Fibroblast of villous mesenchyme (primary cell): ENCODE measurements around the gene NUCB1. TPM values are rescaled to one million over a fixed set of nuclear protein-coding genes. Genes with fewer than 3 reads are reported as not detected.
"Not testable (repeated sequence)": the region's sequence is repeated elsewhere in the genome, so short reads cannot be mapped to it uniquely, and the experiment has no call there.

Experiments
- DNase-seq: peaks from one replicate; pipeline ENCODE4 v3.0.0-alpha.2; 2010; ENCODE audit warnings: low read depth
- H3K4me3 ChIP-seq: 2 replicates; pipeline ENCODE4 v1.5.1; 2011; ENCODE audit warnings: low read depth, mild to moderate bottlenecking, low read length
- total RNA-seq: library from RNA; depleted of rRNA; stranded (reverse); fragments of >200 nt; gene quantifications from 2 replicates; pipeline ENCODE4 v1.2.3, GENCODE V29; 2012
- TF ChIP-seq, protein P1 (sequence below): IDR thresholded peaks from 2 replicates; pipeline ENCODE4 v1.5.1; 2012; ENCODE audit warnings: low read depth, mild to moderate bottlenecking, low read length; ENCODE audit not compliant: insufficient read depth

Gene NUCB1
- total RNA-seq, 1 donor = 139 TPM

DNA sequence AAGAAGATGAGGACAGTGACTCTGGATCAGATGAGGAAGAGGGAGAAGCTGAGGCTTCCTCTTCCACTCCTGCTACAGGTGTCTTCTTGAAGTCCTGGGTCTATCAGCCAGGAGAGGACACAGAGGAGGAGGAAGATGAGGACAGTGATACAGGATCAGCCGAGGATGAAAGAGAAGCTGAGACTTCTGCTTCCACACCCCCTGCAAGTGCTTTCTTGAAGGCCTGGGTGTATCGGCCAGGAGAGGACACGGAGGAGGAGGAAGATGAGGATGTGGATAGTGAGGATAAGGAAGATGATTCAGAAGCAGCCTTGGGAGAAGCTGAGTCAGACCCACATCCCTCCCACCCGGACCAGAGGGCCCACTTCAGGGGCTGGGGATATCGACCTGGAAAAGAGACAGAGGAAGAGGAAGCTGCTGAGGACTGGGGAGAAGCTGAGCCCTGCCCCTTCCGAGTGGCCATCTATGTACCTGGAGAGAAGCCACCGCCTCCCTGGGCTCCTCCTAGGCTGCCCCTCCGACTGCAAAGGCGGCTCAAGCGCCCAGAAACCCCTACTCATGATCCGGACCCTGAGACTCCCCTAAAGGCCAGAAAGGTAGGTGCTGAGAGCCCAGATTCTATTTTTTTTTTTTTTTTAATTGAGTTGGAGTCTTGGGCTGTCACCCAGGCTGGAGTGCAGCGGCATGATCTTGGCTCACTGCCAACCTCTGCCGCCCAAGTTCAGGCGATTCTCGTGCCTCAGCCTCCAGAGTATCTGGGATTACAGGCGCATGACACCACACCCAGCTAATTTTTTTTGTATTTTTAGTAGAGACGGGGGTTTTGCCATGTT, 25.6 kb upstream of the NUCB1 start:
- TF ChIP-seq, protein P1, sequence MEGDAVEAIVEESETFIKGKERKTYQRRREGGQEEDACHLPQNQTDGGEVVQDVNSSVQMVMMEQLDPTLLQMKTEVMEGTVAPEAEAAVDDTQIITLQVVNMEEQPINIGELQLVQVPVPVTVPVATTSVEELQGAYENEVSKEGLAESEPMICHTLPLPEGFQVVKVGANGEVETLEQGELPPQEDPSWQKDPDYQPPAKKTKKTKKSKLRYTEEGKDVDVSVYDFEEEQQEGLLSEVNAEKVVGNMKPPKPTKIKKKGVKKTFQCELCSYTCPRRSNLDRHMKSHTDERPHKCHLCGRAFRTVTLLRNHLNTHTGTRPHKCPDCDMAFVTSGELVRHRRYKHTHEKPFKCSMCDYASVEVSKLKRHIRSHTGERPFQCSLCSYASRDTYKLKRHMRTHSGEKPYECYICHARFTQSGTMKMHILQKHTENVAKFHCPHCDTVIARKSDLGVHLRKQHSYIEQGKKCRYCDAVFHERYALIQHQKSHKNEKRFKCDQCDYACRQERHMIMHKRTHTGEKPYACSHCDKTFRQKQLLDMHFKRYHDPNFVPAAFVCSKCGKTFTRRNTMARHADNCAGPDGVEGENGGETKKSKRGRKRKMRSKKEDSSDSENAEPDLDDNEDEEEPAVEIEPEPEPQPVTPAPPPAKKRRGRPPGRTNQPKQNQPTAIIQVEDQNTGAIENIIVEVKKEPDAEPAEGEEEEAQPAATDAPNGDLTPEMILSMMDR = no peak
- peak; percentile 54 for DNase-seq

DNA sequence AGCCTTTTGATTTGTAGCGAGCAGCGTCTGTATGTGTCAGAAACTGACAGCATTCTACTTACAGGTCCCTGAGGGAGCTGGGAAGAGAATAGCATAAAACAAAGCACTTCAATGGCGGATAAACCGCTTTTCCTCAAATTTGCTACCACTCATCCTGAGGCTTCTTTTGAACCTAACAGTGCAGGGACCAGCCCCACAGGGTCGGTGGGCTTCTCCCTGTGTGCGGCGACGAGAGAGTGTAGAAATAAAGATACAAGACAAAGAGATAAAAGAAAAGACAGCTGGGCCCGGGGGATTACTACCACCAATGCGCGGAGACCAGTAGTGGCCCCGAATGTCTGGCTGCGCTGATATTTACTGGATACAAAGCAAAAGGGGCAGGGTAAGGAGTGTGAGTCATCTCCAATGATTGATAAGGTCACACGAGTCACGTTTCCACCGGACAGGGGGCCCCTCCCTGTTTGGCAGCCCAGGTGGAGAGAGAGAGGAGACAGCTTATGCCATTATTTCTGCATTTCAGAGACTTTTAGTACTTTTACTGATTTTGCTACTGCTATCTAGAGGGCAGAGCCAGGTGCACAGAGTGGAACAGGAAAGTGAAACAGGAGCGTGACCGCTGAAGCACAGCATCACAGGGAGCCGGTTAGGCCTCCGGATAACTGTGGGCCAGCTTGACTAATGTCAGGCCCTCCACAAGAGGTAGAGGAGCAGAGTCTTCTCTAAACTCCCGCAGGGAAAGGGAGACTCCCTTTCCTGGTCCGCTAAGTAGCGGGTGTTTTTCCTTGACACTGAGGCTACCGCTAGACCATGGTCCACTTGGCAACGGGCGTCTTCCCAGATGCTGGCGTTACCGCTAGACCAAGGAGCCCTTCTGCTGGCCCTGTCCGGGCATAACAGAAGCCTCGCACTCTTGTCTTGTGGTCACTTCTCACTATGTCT, 23.8 kb upstream of the NUCB1 start:
- peak overlapping the region; percentile 94 for H3K4me3 ChIP-seq
- DNase-seq = not testable (repeated sequence)

More for the DNA sequence above, 25.6 kb upstream of the NUCB1 start:
- peak overlapping the region; percentile 94 for H3K4me3 ChIP-seq

- TF ChIP-seq, protein P1 = no peak
- no peak for DNase-seq
Measured at GRCh38 chr19:48877855-48878195, 22.3 kb upstream of the NUCB1 start.

DNA sequence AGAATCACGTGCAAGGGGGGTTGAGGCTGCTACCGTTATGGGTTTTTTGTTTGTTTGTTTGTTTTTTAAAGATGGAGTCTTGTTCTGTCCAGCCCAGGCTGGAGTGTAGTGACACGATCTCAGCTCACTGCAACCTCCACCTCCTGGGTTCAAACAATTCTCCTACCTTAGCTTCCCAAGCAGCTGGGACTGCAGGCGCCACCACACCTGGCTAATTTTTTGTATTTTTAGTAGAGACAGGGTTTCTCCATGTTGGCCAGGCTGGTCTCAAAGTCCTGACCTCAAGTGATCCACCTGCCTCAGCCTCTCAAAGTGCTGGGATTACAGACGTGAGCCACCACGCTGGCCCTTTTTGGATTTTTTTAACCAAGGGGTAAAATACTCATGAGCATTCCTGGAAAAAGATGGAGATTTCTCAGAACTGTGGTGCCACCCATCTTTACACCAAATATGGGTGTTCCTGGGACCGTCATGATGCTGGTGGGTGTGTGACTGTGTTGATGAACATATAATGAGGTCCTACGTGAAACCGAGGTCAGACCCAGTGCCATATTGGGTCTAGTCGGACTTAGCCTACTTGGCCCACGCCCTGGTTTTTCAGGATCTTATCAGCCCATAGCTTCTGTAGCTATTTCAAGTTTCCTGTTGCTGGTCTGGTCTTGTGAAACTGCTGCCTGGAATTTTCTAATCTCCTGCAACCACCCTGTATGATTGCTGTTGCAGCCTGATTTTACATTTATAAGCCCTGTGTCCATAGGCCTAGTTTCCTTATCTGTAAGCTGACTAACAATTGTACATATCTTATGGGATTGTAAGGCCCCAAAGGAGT, 21.7 kb upstream of the NUCB1 start:
- TF ChIP-seq, protein P1 = no peak
- DNase-seq = peak; percentile 98
- H3K4me3 ChIP-seq = no peak overlapping the region

More at GRCh38 chr19:48877855-48878195, 22.3 kb upstream of the NUCB1 start:
- no peak overlapping the region for H3K4me3 ChIP-seq

DNA sequence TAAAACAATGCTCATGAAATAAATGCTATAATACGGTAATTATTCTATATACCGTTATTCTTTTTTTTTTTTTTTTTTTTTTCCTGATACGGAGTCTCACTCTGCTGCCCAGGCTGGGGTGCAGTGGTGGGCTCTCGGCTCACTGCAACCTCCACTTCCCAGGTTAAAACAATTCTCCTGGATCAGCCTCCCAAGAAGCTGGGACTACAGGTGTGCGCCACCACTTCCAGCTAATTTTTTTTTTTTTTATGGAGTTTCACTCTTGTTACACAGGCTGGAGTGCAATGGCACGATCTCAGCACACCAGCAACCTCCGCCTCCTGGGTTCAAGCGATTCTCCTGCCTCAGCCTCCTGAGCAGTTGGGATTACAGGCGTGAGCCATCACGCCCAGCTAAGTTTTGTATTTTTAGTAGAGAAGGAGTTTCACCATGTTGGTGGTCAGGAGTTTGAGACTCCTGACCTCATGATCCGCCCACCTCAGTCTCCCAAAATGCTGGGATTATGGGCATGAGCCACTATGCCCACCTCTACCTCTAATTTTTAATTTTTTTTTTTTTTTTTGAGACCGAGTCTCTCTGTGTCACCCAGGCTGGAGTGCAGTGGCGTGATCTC, 21.0 kb upstream of the NUCB1 start:
- DNase-seq = no peak
- TF ChIP-seq, protein P1 = no peak
- H3K4me3 ChIP-seq = no peak overlapping the region

DNA sequence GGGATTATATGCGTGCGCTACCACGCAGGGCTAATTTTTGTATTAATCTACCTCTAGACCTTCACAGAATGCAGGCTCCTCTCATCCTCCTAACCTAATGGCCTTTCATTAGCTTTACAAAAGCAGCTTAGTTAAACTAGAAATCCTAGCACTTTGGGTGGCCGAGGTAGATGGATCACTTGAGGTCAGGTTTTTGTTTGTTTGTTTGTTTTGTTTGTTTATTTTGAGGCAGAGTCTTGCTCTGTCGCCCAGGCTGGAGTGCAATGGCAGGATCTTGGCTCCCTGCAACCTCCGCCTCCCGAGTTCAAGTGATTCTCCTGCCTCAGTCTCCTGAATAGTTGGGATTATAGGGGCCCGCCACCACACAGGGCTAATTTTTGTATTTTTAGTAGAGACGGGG, 20.4 kb upstream of the NUCB1 start:
- not testable (repeated sequence) for DNase-seq

DNA sequence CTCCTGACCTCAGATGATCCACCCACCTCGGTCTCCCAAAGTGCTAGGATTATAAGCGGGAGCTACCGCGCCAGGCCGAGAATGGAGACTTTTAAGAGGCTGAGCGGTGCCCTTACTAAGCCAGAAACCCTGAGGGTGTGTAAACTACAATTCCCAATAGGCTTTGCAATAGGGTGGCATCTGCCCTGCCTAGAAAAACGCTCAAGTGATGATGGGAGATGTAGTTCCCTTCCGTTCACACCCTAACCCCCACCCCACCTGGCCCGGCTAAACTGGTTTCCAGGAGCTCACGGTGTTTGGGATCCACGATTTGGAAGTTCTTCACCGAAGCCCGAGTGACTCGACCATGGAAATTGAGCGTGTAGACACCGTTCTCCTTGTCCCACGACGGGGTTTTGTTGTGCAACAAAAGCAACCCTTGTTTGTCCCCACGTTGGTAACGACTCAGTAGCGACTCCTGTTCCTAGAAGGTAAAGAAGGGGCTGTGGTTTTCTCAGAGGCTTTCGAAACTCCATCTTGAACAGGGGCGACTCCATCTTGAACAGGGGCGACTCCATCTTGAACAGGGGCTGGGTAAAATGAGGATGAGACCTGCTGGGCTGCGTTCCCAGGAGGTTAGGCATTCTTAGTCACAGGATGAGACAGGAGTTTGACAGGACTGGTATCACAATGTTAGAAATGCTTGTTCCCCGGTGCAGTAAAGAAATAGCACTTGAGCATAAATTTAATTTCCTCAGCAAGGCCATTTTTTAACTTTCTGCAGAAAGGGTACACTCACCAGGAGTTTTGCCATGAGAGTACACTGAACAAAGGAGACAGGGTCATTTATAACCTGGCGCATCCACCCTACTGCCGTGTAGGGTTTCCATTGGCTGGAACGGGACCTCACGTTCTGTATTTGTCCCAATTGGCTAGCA, 18.1 kb upstream of the NUCB1 start:
- TF ChIP-seq, protein P1 = no peak
- no peak for DNase-seq
- H3K4me3 ChIP-seq = no peak overlapping the region

More for the DNA sequence above, 20.4 kb upstream of the NUCB1 start:
- H3K4me3 ChIP-seq = not testable (repeated sequence)
